ENCODE data around the gene PDK4. TPM values are rescaled to one million over a fixed set of nuclear protein-coding genes. Genes with fewer than 3 reads are reported as not detected.

The PDK4 gene
- total and polyA plus RNA-seq, 10 of the 15 experiments (the other 5 are each of a cell fraction or from before 2014, with no cell fraction given) = 0.03 to 0.46 TPM; not detected in 8

- POLR2A ChIA-PET = no interaction called here
- intact Hi-C loops (cut with micrococcal nuclease; ENCODE audit: unreplicated experiment) = no loop called here
These were observed 6.1 kb upstream of the PDK4 start for GRCh38 chr7:95602421-95602820.

More at GRCh38 chr7:95602421-95602820, 6.1 kb upstream of the PDK4 start:
- H3K4me1 ChIP-seq (ENCODE audit: control insufficient read depth, insufficient read depth, low read length) = no peaks in the 10 kb centered on the region
- BruUV-seq (replicated peaks) = no TSS peak
- ChIA-PET SMC1A (ENCODE audit: uncharacterized antibody, unreplicated experiment) (no interaction called here), RAD21 (ENCODE audit: unreplicated experiment) (no interaction called here), CTCF (interaction anchor here (1.0 kb wide), 1 partner anchor 91 kb away, joined by 3 read pairs; no protein-coding TSS in a partner anchor)
- no peak overlapping the region for H3K27ac ChIP-seq (ENCODE audit: control insufficient read depth, insufficient read depth)
- no peaks in the 10 kb centered on the region for H3K79me2 ChIP-seq (ENCODE audit: control insufficient read depth, insufficient read depth, low read length)
- FAIRE-seq (no peak), DNase-seq (ENCODE audit: low read depth, low spot score) (no peak), ATAC-seq (no peak)
- WGBS (ENCODE audit: insufficient coverage, insufficient replicate concordance, low lambda C conversion rate, missing lambda C conversion rate) = 59% methylated on average over 4 of the region's 4 CpGs
- no peak overlapping the region for H3K9ac ChIP-seq (ENCODE audit: control insufficient read depth, insufficient read depth, low read length)
- no peaks in the 10 kb centered on the region for H3K36me3 ChIP-seq (ENCODE audit: control insufficient read depth in 2 of 2, insufficient read depth in 2 of 2, low read length in 1 of 2)
- no peaks in the 10 kb centered on the region for H3K27me3 ChIP-seq (replicated peaks in 1 of 2; ENCODE audit: control insufficient read depth in 2 of 2, insufficient read depth in 2 of 2, low read length in 1 of 2)
- no peak overlapping the region for H2AFZ ChIP-seq (ENCODE audit: control insufficient read depth, low read depth, low read length)
- H4K20me1 ChIP-seq (ENCODE audit: control insufficient read depth, insufficient read depth) = no peaks in the 10 kb centered on the region
- in situ Hi-C loops (cut with MboI) = no loop called here
- no peaks in the 10 kb centered on the region; the same call in 2 of the 3 replicates for H3K9me3 ChIP-seq (replicated peaks; ENCODE audit: control insufficient read depth, insufficient read depth, low read length)
- TF ChIP-seq IRF4 (IDR thresholded peaks at IDR 0.05; ENCODE audit: low read depth, low read length) (no peak), NFYA (IDR thresholded peaks at IDR 0.05; ENCODE audit: borderline replicate concordance, low read depth, low read length) (no peak), TBL1XR1 (IDR thresholded peaks at IDR 0.05; ENCODE audit: low read depth, low read length) (no peak), KAT2A (conservative IDR thresholded peaks at IDR 0.05; ENCODE audit: control insufficient read depth, low read depth, low read length) (no peak), STAT1 (conservative IDR thresholded peaks at IDR 0.05) (no peak), YY1 (IDR thresholded peaks at IDR 0.05; ENCODE audit: low read depth, low read length) (no peak), NFYB (IDR thresholded peaks at IDR 0.05; ENCODE audit: insufficient read depth, low read depth, low read length) (no peak), ZBTB11 (CRISPR knock-in tag; IDR thresholded peaks at IDR 0.05) (no peak), FOXM1 (IDR thresholded peaks at IDR 0.05; ENCODE audit: low read depth, low read length) (no peak), EGR1 (IDR thresholded peaks at IDR 0.05; ENCODE audit: borderline replicate concordance in 1 of 2, low read depth in 2 of 2, low read length in 2 of 2) (no peak), ATF3 (IDR thresholded peaks at IDR 0.05; ENCODE audit: borderline replicate concordance, extremely low read depth, low read depth, low read length) (no peak)
- no peak overlapping the region for H3K4me2 ChIP-seq (ENCODE audit: control insufficient read depth, insufficient read depth)
- H3K4me3 ChIP-seq = no peak overlapping the region

All from GM12878 (cell line).